ENCODE results near the gene RNU6-8. TPM values are rescaled to one million over a fixed set of nuclear protein-coding genes. Genes with fewer than 3 reads are reported as not detected.

RNU6-8 gene
- total RNA-seq, 1 donor from 2014 or later = not detected

Other genes with a start within 250 kb of the RNU6-8 start
- gene ARHGAP5, start 126.0 kb downstream of the RNU6-8 start, total RNA-seq = 24.5 and 27.8 TPM in 2 replicates
- gene RNU6-7, start 1.2 kb downstream of the RNU6-8 start, total RNA-seq = not detected in 2 replicates
- 0.25 and 0.64 TPM in 2 replicates for gene AKAP6, start 126.0 kb upstream of the RNU6-8 start, total RNA-seq